Stomach (tissue), 4 donors: ENCODE data around the gene SHISA4.

Experiments
- POLR2AphosphoS5 ChIP-seq, 3 donors: sonication (generic); formaldehyde crosslinking; IDR thresholded peaks; one replicate each; pipeline ENCODE4 v1.6.1; 2016; ENCODE audit warnings: antibody characterized with exemption in 3 of 3
- TF ChIP-seq, protein P1 (sequence below), 7 experiments: fragments of 450-650 bp in 4 of 7; fragments of 200-600 bp in 3 of 7; sonication (generic) in 3 of 7; IDR thresholded peaks; one replicate each; pipeline ENCODE4 v1.5.1; 2016 to 2019; ENCODE audit warnings: antibody characterized with exemption in 7 of 7, control low read depth in 2 of 7, mild to moderate bottlenecking in 1 of 7

DNA sequence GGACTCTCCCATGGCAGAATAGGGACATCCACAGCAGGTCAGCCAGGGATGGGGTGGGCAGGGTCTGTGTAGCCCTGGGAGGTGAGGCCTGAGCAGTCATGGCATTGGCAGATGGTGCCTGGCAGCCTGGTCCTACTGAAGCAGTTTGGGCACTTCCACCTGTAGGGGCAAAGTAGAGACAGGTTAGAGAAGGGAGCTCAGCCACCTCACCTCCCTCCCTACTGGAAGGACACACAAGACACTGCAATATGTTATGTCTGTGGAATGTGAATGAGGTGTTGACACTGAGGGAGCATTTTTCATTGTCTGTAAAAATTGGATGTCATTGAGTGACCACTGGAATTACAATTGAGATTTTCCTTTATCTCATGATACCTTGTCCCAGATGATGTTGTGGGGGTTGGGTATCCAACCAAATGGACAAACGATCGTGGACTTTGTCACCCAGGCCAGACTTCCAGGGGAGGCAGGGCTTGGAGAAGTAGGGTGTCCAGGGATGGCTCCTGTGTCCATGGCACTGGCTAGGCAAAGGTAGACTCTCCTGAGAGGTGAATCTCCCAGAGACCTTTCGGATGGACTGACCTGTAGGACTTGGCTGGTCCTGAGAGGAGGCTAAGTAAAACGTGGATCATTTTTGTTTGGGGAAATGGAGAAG lies 9.7 kb downstream of the SHISA4 start:
- TF ChIP-seq, protein P1, sequence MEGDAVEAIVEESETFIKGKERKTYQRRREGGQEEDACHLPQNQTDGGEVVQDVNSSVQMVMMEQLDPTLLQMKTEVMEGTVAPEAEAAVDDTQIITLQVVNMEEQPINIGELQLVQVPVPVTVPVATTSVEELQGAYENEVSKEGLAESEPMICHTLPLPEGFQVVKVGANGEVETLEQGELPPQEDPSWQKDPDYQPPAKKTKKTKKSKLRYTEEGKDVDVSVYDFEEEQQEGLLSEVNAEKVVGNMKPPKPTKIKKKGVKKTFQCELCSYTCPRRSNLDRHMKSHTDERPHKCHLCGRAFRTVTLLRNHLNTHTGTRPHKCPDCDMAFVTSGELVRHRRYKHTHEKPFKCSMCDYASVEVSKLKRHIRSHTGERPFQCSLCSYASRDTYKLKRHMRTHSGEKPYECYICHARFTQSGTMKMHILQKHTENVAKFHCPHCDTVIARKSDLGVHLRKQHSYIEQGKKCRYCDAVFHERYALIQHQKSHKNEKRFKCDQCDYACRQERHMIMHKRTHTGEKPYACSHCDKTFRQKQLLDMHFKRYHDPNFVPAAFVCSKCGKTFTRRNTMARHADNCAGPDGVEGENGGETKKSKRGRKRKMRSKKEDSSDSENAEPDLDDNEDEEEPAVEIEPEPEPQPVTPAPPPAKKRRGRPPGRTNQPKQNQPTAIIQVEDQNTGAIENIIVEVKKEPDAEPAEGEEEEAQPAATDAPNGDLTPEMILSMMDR (IDR thresholded peaks at IDR 0.05), result no peak
- TF ChIP-seq POLR2AphosphoS5 (IDR thresholded peaks at IDR 0.05), result no peak
